Ascending aorta (tissue), 2 donors: ENCODE measurements around the gene UBE2N. TPM values are rescaled to one million over a fixed set of nuclear protein-coding genes. Genes with fewer than 3 reads are reported as not detected.

ENCODE experiments used
- DNase-seq, 2 donors: peaks; one replicate each; pipeline ENCODE4 v3.0.0-alpha.2; 2019; ENCODE audit warnings: low spot score in 2 of 2
- H3K27ac ChIP-seq, 2 donors: fragments of 200-600 bp; sonication (generic); one replicate each; pipeline ENCODE4 v1.5.1; 2016 to 2017; ENCODE audit warnings: mild to moderate bottlenecking in 1 of 2
- H3K27me3 ChIP-seq: fragments of 200-600 bp; sonication (generic); one replicate; pipeline ENCODE4 v1.5.1; 2017
- H3K36me3 ChIP-seq, 2 donors: fragments of 200-600 bp; sonication (generic); one replicate each; pipeline ENCODE4 v1.5.1; 2016
- H3K4me1 ChIP-seq, 2 donors: fragments of 200-600 bp; sonication (generic); one replicate each; pipeline ENCODE4 v1.5.1; 2016 to 2017; ENCODE audit warnings: mild to moderate bottlenecking in 1 of 2
- H3K4me3 ChIP-seq, 2 donors: fragments of 200-600 bp; sonication (generic); one replicate each; pipeline ENCODE4 v1.5.1; 2016 to 2017; ENCODE audit warnings: mild to moderate bottlenecking in 1 of 2
- H3K9me3 ChIP-seq, 2 donors: fragments of 200-600 bp; sonication (generic); one replicate each; pipeline ENCODE4 v1.5.1; 2016
- intact Hi-C: fragments of 100-400 bp; cut with DNase I; formaldehyde crosslinking; loops from one replicate; pipeline ENCODE4 v1.15.1; 2023
- total RNA-seq: library from RNA; depleted of rRNA; stranded (reverse); fragments of >200 nt; gene quantifications from one replicate; pipeline ENCODE4 v1.1.0, GENCODE V29; 2016
- TF ChIP-seq, protein P1 (sequence below), 3 experiments: fragments of 200-600 bp in 2 of 3; fragments of 450-650 bp in 1 of 3; sonication (generic) in 2 of 3; IDR thresholded peaks; one replicate each; pipeline ENCODE4 v1.5.1; 2016 to 2019; ENCODE audit warnings: antibody characterized with exemption in 3 of 3, mild to moderate bottlenecking in 1 of 3, moderate library complexity in 1 of 3

The UBE2N gene
- total RNA-seq, 1 donor from 2014 or later, result 19.4 TPM

DNA sequence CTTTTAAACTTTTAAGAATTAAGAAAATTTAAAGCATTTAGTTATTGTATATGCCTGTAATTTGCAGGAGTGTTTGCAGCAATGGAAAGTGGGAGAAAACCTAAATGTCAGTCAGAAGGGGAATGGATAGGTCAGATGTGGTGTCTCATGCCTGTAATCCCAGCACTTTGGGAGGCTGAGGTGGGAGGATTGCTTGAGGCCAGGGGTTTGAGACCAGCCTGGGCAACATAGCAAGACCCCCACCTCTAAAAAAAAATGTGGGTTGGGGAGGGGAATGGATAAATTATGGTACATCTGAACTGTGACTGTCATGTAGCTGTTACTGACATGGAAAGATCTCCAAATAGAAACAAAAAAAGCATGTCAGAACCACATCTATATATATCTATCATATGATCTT lies 27.6 kb upstream of the UBE2N start:
- intact Hi-C loops, result no loop called here
- no peaks in the 10 kb centered on the region for H3K27me3 ChIP-seq
- peaks cover 11 to 12% of the 10 kb centered on the region in 2 donors for H3K36me3 ChIP-seq

DNA sequence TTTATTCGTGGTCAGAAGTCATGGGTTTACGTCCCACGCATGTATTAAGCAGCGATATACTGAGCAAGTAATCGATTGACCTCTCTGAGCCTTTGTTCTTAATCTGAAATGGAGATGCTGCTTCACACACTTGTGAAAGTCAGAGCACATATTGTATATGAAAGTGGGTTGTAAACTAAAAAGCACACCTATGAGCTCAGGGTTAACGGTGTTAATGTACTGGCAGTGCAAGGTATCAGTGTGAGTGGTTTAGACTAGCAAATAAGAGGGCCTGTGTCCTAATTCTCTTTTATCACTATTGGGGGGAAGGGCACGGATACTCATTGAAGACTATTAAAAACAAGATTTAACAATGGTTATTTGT lies 26.2 kb upstream of the UBE2N start:
- intact Hi-C loops, result no loop called here
- Histone ChIP-seq H3K27me3 (no peaks in the 10 kb centered on the region), H3K4me1 (peaks cover 0 to 9% of the 10 kb centered on the region in 2 donors), H3K27ac (peak overlapping the region; percentile 89), H3K4me3 (peak overlapping the region; percentile 82 to 84), H3K9me3 (no peaks in the 10 kb centered on the region), H3K36me3 (peaks cover 1 to 4% of the 10 kb centered on the region in 2 donors)
- DNase-seq, result no peak
- TF ChIP-seq, protein P1, sequence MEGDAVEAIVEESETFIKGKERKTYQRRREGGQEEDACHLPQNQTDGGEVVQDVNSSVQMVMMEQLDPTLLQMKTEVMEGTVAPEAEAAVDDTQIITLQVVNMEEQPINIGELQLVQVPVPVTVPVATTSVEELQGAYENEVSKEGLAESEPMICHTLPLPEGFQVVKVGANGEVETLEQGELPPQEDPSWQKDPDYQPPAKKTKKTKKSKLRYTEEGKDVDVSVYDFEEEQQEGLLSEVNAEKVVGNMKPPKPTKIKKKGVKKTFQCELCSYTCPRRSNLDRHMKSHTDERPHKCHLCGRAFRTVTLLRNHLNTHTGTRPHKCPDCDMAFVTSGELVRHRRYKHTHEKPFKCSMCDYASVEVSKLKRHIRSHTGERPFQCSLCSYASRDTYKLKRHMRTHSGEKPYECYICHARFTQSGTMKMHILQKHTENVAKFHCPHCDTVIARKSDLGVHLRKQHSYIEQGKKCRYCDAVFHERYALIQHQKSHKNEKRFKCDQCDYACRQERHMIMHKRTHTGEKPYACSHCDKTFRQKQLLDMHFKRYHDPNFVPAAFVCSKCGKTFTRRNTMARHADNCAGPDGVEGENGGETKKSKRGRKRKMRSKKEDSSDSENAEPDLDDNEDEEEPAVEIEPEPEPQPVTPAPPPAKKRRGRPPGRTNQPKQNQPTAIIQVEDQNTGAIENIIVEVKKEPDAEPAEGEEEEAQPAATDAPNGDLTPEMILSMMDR (IDR thresholded peaks at IDR 0.05), result no peak

More for the DNA sequence above, 27.6 kb upstream of the UBE2N start:
- DNase-seq, result no peak
- Histone ChIP-seq H3K27ac (no peak overlapping the region), H3K4me1 (peaks cover 0 to 9% of the 10 kb centered on the region in 2 donors), H3K9me3 (no peaks in the 10 kb centered on the region), H3K4me3 (no peak overlapping the region)
- TF ChIP-seq, protein P1 (IDR thresholded peaks at IDR 0.05), result no peak

DNA sequence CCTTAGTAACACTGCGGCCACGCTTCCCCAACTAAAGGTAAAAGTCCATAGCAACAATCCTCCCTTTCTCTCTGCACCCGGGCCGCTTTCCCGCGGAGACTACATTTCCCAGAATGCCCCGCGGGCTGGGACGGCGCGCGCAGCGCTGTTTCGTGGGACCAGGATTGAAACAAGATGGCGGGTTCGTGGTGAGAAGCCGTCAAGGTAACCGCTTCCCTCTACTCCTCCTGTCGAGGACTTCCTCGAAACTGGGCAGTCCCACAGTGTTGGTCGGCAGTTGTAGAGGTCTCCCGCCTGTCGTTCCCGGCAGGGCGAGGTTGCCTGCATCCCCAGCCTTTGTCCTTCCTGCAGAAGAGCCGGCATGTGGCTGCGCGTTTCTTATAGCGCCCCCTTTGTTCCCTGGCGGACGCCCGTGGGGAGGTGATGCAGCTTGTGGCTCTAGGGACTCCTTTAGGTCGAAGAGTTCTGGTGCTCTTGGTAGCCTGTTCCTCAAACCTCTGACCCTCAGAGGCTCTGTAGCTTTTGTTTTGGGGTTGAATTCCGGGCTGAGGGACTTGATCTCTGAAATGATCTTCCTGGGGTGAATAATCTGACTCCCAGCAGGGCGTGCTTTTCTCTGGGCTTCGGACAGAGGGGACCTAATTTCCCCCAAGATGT lies 25.7 kb upstream of the UBE2N start, which contains the start of gene MRPL42:
Gene MRPL42 (plus strand): TSS at position 164 of the 657 bp plus-strand sequence. CDS start 1,772 bp downstream, outside the sequence.
- TF ChIP-seq, protein P1 (IDR thresholded peaks at IDR 0.05), result peak; percentile 72 to 84 (median 81)
- no peaks in the 10 kb centered on the region for H3K9me3 ChIP-seq
- H3K4me3 ChIP-seq, result peak within 1 kb of the TSS; percentile 82 to 84
- intact Hi-C loops, result loop anchor here (1.0 kb wide), 1 partner anchor 25 kb away; no protein-coding TSS in a partner anchor
- H3K36me3 ChIP-seq, result peaks cover 0 to 4% of the 10 kb centered on the region in 2 donors
- peak; percentile 48 to 95 for DNase-seq
- H3K27ac ChIP-seq, result peak within 1 kb of the TSS; percentile 89
- H3K4me1 ChIP-seq, result peaks cover 0 to 9% of the 10 kb centered on the region in 2 donors
- no peaks in the 10 kb centered on the region for H3K27me3 ChIP-seq

DNA sequence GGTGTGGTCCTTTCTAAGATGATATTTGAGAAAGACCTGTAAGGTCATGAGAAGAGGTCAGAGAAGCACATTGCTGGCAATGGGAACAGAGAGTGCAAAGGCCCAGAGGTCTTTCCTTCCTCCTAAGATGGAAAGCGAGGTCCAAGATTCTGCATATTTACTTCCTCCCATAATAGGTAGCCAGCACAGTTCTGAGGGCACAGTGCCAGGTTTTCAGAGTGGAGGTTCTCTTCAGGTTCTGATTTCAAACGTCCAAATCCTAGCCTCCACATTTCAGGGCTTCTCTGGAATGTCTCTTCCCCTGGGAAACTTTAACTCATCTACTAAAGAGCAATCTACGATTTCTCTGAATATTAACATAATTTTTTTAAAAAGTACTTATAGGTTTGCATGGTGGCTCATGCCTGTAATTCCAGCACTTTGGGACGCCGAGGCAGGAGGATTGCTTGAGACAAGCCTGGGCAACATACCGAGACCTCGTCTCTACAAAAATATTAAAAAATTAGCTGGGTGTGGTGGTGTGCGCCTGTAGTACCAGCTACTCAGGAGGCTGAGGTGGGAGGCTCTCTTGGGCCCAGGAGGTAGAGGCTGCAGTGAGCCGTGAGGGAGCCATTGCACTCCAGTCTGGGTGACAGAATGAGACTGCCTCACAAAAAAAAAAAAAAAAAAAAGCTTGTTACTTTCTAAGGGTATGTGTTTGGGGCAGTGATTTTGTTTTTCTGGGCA lies 25.0 kb upstream of the UBE2N start:
- TF ChIP-seq, protein P1 (IDR thresholded peaks at IDR 0.05), result no peak
- Histone ChIP-seq H3K36me3 (no peaks in the 10 kb centered on the region), H3K4me3 (peak overlapping the region; percentile 82 to 84), H3K27ac (peak overlapping the region; percentile 89), H3K4me1 (peaks cover 0 to 9% of the 10 kb centered on the region in 2 donors), H3K9me3 (no peaks in the 10 kb centered on the region), H3K27me3 (no peaks in the 10 kb centered on the region)
- DNase-seq, result no peak
- intact Hi-C loops, result loop anchor here (1.0 kb wide), 1 partner anchor 24 kb away; no protein-coding TSS in a partner anchor

DNA sequence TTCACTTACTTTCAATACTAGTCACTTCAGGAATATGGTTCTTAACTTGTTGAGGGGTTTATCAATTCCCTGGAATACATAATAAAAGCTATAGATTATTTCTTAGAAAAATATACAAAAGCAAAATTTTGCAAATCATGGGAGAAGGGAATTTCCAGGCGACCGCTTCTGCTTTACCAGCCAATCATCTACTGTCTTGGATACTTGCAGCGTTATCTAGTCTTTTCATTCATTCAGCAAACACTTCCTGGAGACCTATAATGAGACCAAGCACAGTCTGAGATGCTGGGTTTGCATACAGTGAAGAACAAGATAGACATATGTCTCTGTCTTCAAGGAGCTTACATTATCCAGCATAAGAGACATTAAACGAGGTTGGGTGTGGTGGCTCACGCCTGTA lies 24.1 kb upstream of the UBE2N start:
- Histone ChIP-seq H3K4me1 (peaks cover 0 to 9% of the 10 kb centered on the region in 2 donors), H3K4me3 (no peak overlapping the region), H3K36me3 (no peaks in the 10 kb centered on the region), H3K27ac (no peak overlapping the region), H3K27me3 (no peaks in the 10 kb centered on the region), H3K9me3 (no peaks in the 10 kb centered on the region)
- intact Hi-C loops, result no loop called here
- DNase-seq, result no peak
- TF ChIP-seq, protein P1 (IDR thresholded peaks at IDR 0.05), result no peak
